Fibroblast of pulmonary artery (primary cell): ENCODE results near the gene SMIM9.
"Not testable (repeated sequence)": the region's sequence is repeated elsewhere in the genome, so short reads cannot be mapped to it uniquely, and the experiment has no call there.

Experiments used
- DNase-seq: peaks from one replicate; pipeline ENCODE4 v3.0.0-alpha.2; 2010; ENCODE audit warnings: low read depth
- H3K4me3 ChIP-seq: replicated peaks from 2 replicates; pipeline ENCODE4 v1.5.1; 2011; ENCODE audit warnings: low read depth, mild to moderate bottlenecking, control low read depth, low read length, moderate library complexity
- CTCF ChIP-seq: IDR thresholded peaks from 2 replicates; pipeline ENCODE4 v1.5.1; 2011; ENCODE audit warnings: mild to moderate bottlenecking, control low read depth, low read length, inconsistent platforms; ENCODE audit errors: missing control alignments

Gene SMIM9

GRCh38 chrX:154834562-154834961, at the start of gene SMIM9:
SMIM9 (minus strand) TSS chrX:154834662; CDS start chrX:154830856, 3,806 bp downstream.
- no peak within 1 kb of the TSS for H3K4me3 ChIP-seq
- no peak for TF ChIP-seq CTCF
- DNase-seq = no peak

- not testable (repeated sequence) for H3K4me3 ChIP-seq, DNase-seq
These were observed 49.6 kb upstream of the SMIM9 start for GRCh38 chrX:154884069-154884468.

- no peak overlapping the region for H3K4me3 ChIP-seq
- no peak for TF ChIP-seq CTCF
- DNase-seq = no peak
These were observed 38.9 kb upstream of the SMIM9 start for GRCh38 chrX:154873329-154873728.

GRCh38 chrX:154868522-154868921, 34.1 kb upstream of the SMIM9 start:
- DNase-seq, H3K4me3 ChIP-seq: not testable (repeated sequence)

- peak; percentile 16 for DNase-seq
- no peak overlapping the region for H3K4me3 ChIP-seq
- TF ChIP-seq CTCF = no peak
These were observed 20.8 kb upstream of the SMIM9 start for GRCh38 chrX:154855256-154855655.

- H3K4me3 ChIP-seq = no peak overlapping the region
- DNase-seq = no peak
- no peak for TF ChIP-seq CTCF
These were observed 16.6 kb upstream of the SMIM9 start for GRCh38 chrX:154850957-154851611.

GRCh38 chrX:154840856-154841255, 6.4 kb upstream of the SMIM9 start:
- TF ChIP-seq CTCF = peak; percentile 46
- no peak overlapping the region for H3K4me3 ChIP-seq
- DNase-seq = peak; percentile 79

GRCh38 chrX:154836163-154836562, 1.7 kb upstream of the SMIM9 start:
- TF ChIP-seq CTCF = no peak
- H3K4me3 ChIP-seq = no peak overlapping the region
- no peak for DNase-seq
